B cell (primary cell): ENCODE results near the gene NFIB. TPM values are rescaled to one million over a fixed set of nuclear protein-coding genes. Genes with fewer than 3 reads are reported as not detected.

Source experiments
- ATAC-seq: fragments of 200-7000 bp; cut with Tn5 transposase; one replicate; pipeline ENCODE4 v1.10.0; 2021; ENCODE audit warnings: low read depth, mild to moderate bottlenecking, moderate number of reproducible peaks, moderate library complexity
- CTCF ChIA-PET: fragments of 350-600 bp; sonication (Branson Sonifier 250); formaldehyde crosslinking; loops from one replicate; lab custom pipeline; 2021; ENCODE audit warnings: antibody characterized with exemption, inconsistent platforms; lab: Charles Lee
- POLR2A ChIA-PET: fragments of 350-600 bp; sonication (Branson Sonifier 250); formaldehyde crosslinking; loops from one replicate; lab custom pipeline; 2021; ENCODE audit warnings: antibody characterized with exemption; lab: Charles Lee
- DNase-seq: peaks from one replicate; pipeline ENCODE4 v3.0.0; 2013
- H2AFZ ChIP-seq: 2 replicates; pipeline ENCODE4 v1.6.1; 2012; ENCODE audit warnings: mild to moderate bottlenecking, low read depth, low read length; ENCODE audit not compliant: insufficient read depth, poor library complexity, severe bottlenecking
- H3K27ac ChIP-seq, 2 donors: 1 replicate in 1 of 2; 2 replicates in 1 of 2; pipeline ENCODE4 v1.5.1; 2012 to 2013; ENCODE audit warnings: low read length in 2 of 2, mild to moderate bottlenecking in 2 of 2, moderate library complexity in 1 of 2
- H3K27me3 ChIP-seq, 4 experiments: fragments of 200-600 bp in 1 of 4; sonication (generic) in 1 of 4; replicated peaks in 1 of 4; 1 replicate in 2 of 4; 2 replicates in 2 of 4; pipeline versions ENCODE4 v1.6.1 to v1.7.0; 2013 to 2016; ENCODE audit warnings: low read length in 3 of 4, mild to moderate bottlenecking in 2 of 4, mixed read lengths in 1 of 4, moderate library complexity in 1 of 4; ENCODE audit not compliant: insufficient read depth in 4 of 4, control insufficient read depth in 3 of 4; ENCODE audit errors: control extremely low read depth in 1 of 4
- H3K36me3 ChIP-seq, 2 experiments: replicated peaks in 1 of 2; 1 replicate in 1 of 2; 2 replicates in 1 of 2; pipeline versions ENCODE4 v1.6.1 to v1.7.1; 2013; ENCODE audit warnings: low read length in 1 of 2; ENCODE audit not compliant: insufficient read depth in 2 of 2, control insufficient read depth in 1 of 2; ENCODE audit errors: control extremely low read depth in 1 of 2, extremely low read depth in 1 of 2
- H3K4me1 ChIP-seq, 2 donors: fragments of 200-600 bp in 1 of 2; sonication (generic) in 1 of 2; 1 replicate in 1 of 2; 2 replicates in 1 of 2; pipeline versions ENCODE4 v1.5.1 to v1.6.1; 2013 to 2017; ENCODE audit warnings: low read length in 2 of 2; ENCODE audit not compliant: control insufficient read depth in 2 of 2, insufficient read depth in 2 of 2
- H3K4me2 ChIP-seq: replicated peaks from 2 replicates; pipeline ENCODE3; 2012; ENCODE audit warnings: mild to moderate bottlenecking, low read depth, low read length; ENCODE audit not compliant: poor library complexity, severe bottlenecking
- H3K4me3 ChIP-seq, 5 experiments: fragments of 200-600 bp in 1 of 5; sonication (generic) in 1 of 5; 1 replicate in 3 of 5; 2 replicates in 2 of 5; pipeline versions ENCODE4 v1.5.1 to v1.7.0; 2011 to 2016; ENCODE audit warnings: low read length in 4 of 5, mild to moderate bottlenecking in 4 of 5, low read depth in 2 of 5, control low read depth in 1 of 5, moderate library complexity in 1 of 5; ENCODE audit not compliant: insufficient read depth in 1 of 5; ENCODE audit errors: control extremely low read depth in 1 of 5, extremely low read depth in 1 of 5
- H3K79me2 ChIP-seq: fragments of 200-600 bp; sonication (generic); one replicate; pipeline ENCODE4 v1.6.0; 2016; ENCODE audit warnings: low read length; ENCODE audit not compliant: control insufficient read depth, insufficient read depth
- H3K9ac ChIP-seq: fragments of 200-600 bp; sonication (generic); 2 replicates; pipeline ENCODE4 v1.6.1; 2017; ENCODE audit warnings: mild to moderate bottlenecking, low read length, moderate library complexity
- H3K9me3 ChIP-seq, 3 donors: one replicate each; pipeline versions ENCODE4 v1.6.1 to v1.7.1; 2013; ENCODE audit warnings: low read length in 2 of 3; ENCODE audit not compliant: control insufficient read depth in 2 of 3, insufficient read depth in 1 of 3; ENCODE audit errors: control extremely low read depth in 1 of 3
- H4K20me1 ChIP-seq: 2 replicates; pipeline ENCODE4 v1.6.0; 2012; ENCODE audit warnings: mild to moderate bottlenecking, low read length; ENCODE audit not compliant: insufficient read depth, control insufficient read depth, poor library complexity, severe bottlenecking
- H3K27ac Mint-ChIP-seq: one replicate; pipeline ENCODE4 v1.8.0; 2021; ENCODE audit warnings: mixed read lengths
- H3K27me3 Mint-ChIP-seq: one replicate; pipeline ENCODE4 v1.8.0; 2021; ENCODE audit warnings: mixed read lengths
- H3K4me1 Mint-ChIP-seq: one replicate; pipeline ENCODE4 v1.8.0; 2021; ENCODE audit warnings: mixed read lengths
- H3K4me3 Mint-ChIP-seq: one replicate; pipeline ENCODE4 v1.8.0; 2021; ENCODE audit warnings: mixed read lengths
- H3K9me3 Mint-ChIP-seq: one replicate; pipeline ENCODE4 v1.8.0; 2022; ENCODE audit warnings: mixed read lengths; ENCODE audit not compliant: insufficient read depth
- EZH2 ChIP-seq: IDR thresholded peaks from 2 replicates; pipeline ENCODE4 v1.6.1; 2012; ENCODE audit warnings: borderline replicate concordance, low read depth, mild to moderate bottlenecking, moderate library complexity, low read length; ENCODE audit not compliant: insufficient read depth, poor library complexity, severe bottlenecking
- whole genome bisulfite sequencing: methylation state at CpG from one replicate; pipeline ENCODE4 v1.1.5; 2013; ENCODE audit warnings: missing lambda C conversion rate; ENCODE audit not compliant: insufficient coverage; 5-methylcytosine and 5-hydroxymethylcytosine counted together
- intact Hi-C: fragments of 100-400 bp; cut with micrococcal nuclease; formaldehyde crosslinking; loops from one replicate; pipeline ENCODE4 v1.10.0; 2022
- polyA plus RNA-seq: library from polyadenylated mRNA; depleted of rRNA; stranded (reverse); fragments of >200 nt; gene quantifications from 2 replicates; pipeline ENCODE4 v1.2.3, GENCODE V29; 2012
- total RNA-seq, 2 donors: library from RNA; stranded (reverse); fragments of 120-200 nt in 1 of 2; gene quantifications; 1 replicate in 1 of 2; 2 replicates in 1 of 2; pipeline versions ENCODE4 v1.2.3 to v1.2.4, GENCODE V29; 2013 to 2022
- TF ChIP-seq, protein P1 (sequence below): fragments of 200-600 bp; IDR thresholded peaks from one replicate; pipeline ENCODE4 v1.8.0; 2022; ENCODE audit warnings: antibody characterized with exemption, mild to moderate bottlenecking

NFIB gene
- total and polyA plus RNA-seq, 2 donors (not counting 1 experiment from before 2014, with no cell fraction given): not detected

- peaks cover 42% of the 10 kb centered on the region for H3K27me3 Mint-ChIP-seq
- POLR2A ChIA-PET: no interaction called here
- H3K79me2 ChIP-seq: no peaks in the 10 kb centered on the region
These were observed 10.4 kb downstream of the NFIB start for GRCh38 chr9:14303521-14303920.

GRCh38 chr9:14303100-14303499, 10.8 kb downstream of the NFIB start:
- Mint-ChIP-seq H3K9me3 (no peaks in the 10 kb centered on the region), H3K4me3 (no peak overlapping the region), H3K27me3 (peaks cover 41% of the 10 kb centered on the region), H3K4me1 (no peaks in the 10 kb centered on the region), H3K27ac (no peak overlapping the region)
- no CpG with 5 or more reads among the region's 2 CpGs for WGBS
- no peak for DNase-seq
- intact Hi-C loops: no loop called here
- Histone ChIP-seq H3K79me2 (no peaks in the 10 kb centered on the region), H3K4me1 (no peaks in the 10 kb centered on the region), H4K20me1 (no peaks in the 10 kb centered on the region), H3K9ac (no peak overlapping the region), H2AFZ (no peak overlapping the region), H3K36me3 (no peaks in the 10 kb centered on the region), H3K27ac (no peak overlapping the region), H3K27me3 (peaks cover 0 to 8% (median 5%) of the 10 kb centered on the region in 4 experiments), H3K4me2 (no peak overlapping the region), H3K4me3 (no peak overlapping the region), H3K9me3 (peaks cover 0 to 3% (median 0%) of the 10 kb centered on the region in 3 donors)
- no peak for TF ChIP-seq EZH2
- TF ChIP-seq, protein P1, sequence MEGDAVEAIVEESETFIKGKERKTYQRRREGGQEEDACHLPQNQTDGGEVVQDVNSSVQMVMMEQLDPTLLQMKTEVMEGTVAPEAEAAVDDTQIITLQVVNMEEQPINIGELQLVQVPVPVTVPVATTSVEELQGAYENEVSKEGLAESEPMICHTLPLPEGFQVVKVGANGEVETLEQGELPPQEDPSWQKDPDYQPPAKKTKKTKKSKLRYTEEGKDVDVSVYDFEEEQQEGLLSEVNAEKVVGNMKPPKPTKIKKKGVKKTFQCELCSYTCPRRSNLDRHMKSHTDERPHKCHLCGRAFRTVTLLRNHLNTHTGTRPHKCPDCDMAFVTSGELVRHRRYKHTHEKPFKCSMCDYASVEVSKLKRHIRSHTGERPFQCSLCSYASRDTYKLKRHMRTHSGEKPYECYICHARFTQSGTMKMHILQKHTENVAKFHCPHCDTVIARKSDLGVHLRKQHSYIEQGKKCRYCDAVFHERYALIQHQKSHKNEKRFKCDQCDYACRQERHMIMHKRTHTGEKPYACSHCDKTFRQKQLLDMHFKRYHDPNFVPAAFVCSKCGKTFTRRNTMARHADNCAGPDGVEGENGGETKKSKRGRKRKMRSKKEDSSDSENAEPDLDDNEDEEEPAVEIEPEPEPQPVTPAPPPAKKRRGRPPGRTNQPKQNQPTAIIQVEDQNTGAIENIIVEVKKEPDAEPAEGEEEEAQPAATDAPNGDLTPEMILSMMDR: no peak
- CTCF ChIA-PET: no interaction called here
- ATAC-seq: no peak
- POLR2A ChIA-PET: no interaction called here

More at GRCh38 chr9:14303521-14303920, 10.4 kb downstream of the NFIB start:
- Histone ChIP-seq H3K4me1 (no peaks in the 10 kb centered on the region), H3K9me3 (peaks cover 0 to 3% (median 0%) of the 10 kb centered on the region in 3 donors), H3K9ac (no peak overlapping the region), H3K4me3 (no peak overlapping the region), H3K27ac (no peak overlapping the region), H3K36me3 (no peaks in the 10 kb centered on the region), H4K20me1 (no peaks in the 10 kb centered on the region), H3K4me2 (no peak overlapping the region), H2AFZ (no peak overlapping the region), H3K27me3 (peaks cover 0 to 8% (median 5%) of the 10 kb centered on the region in 4 experiments)
- ATAC-seq: no peak
- no peak overlapping the region for H3K4me3 Mint-ChIP-seq
- H3K9me3 Mint-ChIP-seq: no peaks in the 10 kb centered on the region
- H3K4me1 Mint-ChIP-seq: no peaks in the 10 kb centered on the region
- no peak for DNase-seq
- no peak overlapping the region for H3K27ac Mint-ChIP-seq
- TF ChIP-seq, protein P1: no peak
- TF ChIP-seq EZH2: no peak
- intact Hi-C loops: no loop called here
- 81% methylated on average over 3 of the region's 9 CpGs for WGBS
- CTCF ChIA-PET: no interaction called here
